ENCODE measurements around the gene TRMT1.

Gene TRMT1

DNA sequence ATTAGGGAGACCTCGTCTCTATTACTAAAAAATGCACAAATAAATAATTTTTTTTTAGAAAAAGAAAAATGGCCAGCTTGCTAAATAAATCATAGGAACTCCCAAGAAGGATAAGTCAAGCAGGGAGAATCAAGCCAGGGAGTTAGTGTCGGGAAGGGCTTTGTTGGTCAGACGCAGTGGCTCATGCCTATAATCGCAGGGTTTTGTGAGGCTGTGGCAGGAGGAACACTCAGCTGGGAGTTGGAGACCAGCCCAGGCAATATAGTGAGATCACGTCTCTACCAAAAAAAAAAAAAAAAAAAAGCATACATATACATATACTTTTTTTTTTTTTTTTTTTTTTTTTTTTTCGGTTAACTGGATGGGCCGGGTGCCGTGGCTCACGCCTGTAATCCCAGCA lies 10.5 kb upstream of the TRMT1 start:
- DNase-seq (ENCODE audit: low read depth in 2 of 2) = no peak

GRCh38 chr19:13122980-13123957 lies 6.7 kb upstream of the TRMT1 start:
- DNase-seq (ENCODE audit: low read depth in 2 of 2) = no peak

GRCh38 chr19:13122275-13122878 lies 5.8 kb upstream of the TRMT1 start:
- DNase-seq (ENCODE audit: low read depth in 2 of 2) = no peak

DNA sequence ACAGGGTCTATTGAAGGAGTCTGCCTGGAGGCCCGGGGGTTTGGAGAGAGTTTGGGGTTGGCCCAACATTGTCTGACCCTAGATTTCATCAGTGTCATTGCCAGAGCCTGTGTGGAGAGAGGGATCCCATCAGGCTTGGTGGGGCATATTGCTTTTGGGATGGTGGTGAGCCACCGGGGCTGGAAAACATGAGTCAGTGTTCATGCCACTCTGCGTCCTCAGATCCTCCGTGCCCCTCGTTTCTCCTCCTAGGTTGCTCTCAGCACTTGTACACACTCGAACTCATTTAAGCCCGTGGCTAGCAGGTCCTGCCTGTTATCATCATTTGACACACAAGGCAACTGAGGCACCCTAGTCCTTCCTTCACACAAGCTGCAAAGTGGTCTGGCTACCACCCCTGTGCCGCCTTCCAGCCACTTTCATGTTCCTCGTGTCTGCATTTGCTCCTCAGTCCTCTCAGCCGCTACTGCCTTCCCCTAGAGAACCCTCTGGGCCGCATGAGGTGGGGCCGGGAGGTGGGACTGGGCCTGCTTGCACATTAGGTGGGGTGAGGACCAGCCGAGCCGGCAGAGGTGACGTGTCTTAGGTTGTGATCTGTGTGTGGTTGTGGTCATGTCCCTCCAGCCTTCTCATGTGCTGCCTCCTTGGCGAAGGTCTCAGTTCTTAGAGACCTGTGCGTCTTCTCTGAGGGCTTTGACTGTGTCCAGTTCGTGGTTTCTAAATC lies 5.2 kb upstream of the TRMT1 start:
- DNase-seq (ENCODE audit: low read depth in 2 of 2) = no peak

- DNase-seq (ENCODE audit: low read depth in 2 of 2) = no peak
These were observed 4.3 kb upstream of the TRMT1 start for GRCh38 chr19:13120817-13121216.

- DNase-seq (ENCODE audit: low read depth in 2 of 2) = no peak
These were observed 3.5 kb upstream of the TRMT1 start for GRCh38 chr19:13120031-13120430.

DNA sequence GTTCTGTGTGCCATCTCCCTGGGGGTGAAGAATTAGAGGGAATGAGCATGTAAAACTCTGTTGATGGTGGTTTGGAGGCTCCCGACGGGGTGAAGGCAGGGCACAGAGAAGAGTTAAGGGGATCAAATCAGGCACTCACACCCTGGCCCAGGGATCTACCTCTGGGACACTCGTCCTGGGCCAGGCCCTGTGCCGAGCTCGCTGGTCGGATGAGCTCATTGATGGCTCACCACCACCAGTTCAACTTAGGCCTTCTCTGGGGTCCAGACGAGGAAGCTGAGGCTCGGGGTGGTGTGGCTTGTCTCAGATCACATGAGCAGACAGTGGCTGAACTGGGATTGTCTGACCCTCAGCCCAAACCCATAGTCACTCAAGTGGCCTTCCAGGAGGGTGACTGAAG lies 3.1 kb upstream of the TRMT1 start:
- no peak for DNase-seq (ENCODE audit: low read depth in 2 of 2)

DNA sequence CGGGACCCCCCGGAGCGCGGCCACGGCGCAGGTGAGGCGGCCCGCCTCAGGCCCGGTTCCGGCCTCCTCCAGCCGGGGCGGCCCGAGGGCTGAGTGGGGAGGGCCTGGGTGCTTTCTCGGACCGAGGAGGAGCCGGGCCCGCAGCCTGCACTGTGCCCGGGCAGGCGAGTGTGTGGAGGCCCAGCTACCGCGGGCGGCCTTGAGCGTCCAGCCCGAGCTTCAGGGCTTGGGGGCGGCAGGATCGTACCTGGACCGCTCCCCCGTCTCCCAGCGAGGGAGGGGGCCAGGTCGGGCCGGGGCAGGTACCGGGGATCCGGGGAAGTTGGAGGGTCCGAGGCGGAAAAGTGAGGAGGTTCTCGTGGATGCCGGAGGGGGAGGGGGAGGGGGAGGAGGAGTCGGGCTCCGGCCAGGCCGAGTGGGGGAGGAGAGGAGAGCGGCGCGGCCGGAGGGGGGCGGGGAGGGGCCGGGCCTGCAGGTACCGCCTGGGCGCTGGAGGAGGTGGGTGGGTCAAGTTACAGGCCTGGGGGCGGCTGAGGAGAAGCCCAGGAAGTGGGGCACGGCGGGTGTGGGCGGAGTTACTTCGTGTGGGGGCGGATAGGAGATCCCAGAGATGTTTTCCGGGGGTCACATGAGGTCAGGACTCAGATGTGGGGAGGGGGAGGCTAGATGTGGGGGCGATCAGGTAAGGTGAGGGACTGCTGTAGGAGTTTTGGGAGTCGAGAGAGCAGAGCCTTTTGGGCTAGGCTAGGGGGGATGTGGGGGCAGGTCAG lies 2.1 kb upstream of the TRMT1 start:
- DNase-seq (ENCODE audit: low read depth in 2 of 2) = no peak

GRCh38 chr19:13117772-13118423 lies 1.4 kb upstream of the TRMT1 start, which contains the start of gene NACC1:
Gene NACC1 (plus strand): TSS chr19:13118264. CDS start chr19:13135208, 16,944 bp downstream.
- DNase-seq (ENCODE audit: low read depth in 2 of 2) = peak; percentile 83 to 89

GRCh38 chr19:13117176-13117771 lies 734 bp upstream of the TRMT1 start:
- no peak for DNase-seq (ENCODE audit: low read depth in 2 of 2)

DNA sequence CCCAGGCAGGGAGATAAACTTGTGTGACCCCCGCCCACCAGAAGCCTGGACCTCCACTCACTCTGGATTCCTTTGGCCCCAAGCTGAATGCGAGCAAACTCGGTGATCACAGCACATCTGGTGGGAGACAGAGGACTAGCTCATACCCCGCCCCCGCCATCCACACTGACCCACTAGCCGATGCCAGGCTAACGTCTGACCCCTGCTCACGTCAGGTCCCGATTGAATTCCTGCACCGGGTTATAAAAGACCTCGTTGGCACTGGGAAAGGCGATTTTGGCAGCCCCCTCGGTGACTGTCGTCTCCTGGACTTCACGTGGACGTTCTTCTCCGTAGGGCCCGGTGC lies 631 bp downstream of the TRMT1 start:
- DNase-seq (ENCODE audit: low read depth in 2 of 2) = no peak

GRCh38 chr19:13112555-13112954 lies 4.0 kb downstream of the TRMT1 start:
- no peak for DNase-seq (ENCODE audit: low read depth in 2 of 2)

DNA sequence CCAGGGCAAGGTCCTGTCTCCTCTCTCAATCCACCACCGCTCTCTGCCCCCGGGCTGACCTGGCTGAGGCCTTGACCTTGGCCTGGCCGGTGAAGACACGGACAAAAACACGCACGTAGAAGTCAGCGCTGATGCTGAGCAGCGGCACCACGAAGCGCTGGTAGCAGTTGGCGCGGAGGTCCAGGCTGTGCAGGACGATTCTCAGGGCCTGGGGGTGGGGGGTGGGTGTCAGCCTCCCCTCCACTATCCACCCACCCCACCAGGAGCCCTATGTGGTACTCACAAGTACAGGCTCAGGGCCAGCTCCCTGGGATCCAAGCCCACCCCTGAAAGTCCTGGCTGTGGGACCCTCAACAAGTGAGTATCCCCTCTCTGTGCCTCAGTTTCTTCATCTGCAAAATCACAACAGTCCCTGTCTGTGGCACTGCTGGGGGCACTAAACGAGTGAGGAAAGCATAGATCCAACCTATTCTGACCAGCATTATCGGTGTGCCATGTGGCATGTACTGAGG lies 6.4 kb downstream of the TRMT1 start:
- DNase-seq (ENCODE audit: low read depth in 2 of 2) = no peak

DNA sequence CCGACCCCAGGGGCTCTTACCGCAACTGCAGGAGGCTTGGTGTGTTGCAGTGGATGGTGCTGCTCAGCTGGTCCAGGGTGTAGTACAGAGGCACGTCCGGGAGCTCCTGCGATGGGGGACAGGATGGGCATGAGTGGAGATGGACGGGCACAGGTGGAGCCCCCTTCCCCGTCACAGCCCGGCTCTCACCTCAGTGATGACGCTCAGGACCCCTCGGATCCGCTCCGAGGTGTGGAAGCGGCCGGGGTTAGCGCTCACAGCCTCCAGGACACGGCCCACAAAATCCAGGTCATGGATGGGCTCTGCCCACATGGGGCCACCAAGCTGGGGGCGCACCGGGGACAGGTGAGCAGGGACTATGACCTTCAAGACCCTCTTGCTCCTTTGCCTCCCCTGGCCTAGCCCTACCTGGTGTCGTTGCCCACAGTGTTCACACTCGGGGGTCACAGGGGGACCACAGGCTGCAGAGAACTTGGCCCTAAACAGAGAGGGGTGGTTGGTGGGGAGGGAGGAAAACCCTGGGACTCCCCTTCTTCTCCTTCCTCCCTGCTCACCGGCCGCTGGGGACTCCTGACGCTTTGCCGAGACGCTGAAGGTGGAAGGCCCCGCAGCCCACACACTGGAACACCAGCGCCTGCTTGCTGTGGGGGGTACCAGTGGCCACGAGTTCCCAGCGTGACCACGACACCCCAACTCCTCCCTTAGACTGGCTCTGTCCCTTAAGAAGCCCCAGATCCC lies 7.0 kb downstream of the TRMT1 start:
- no peak for DNase-seq (ENCODE audit: low read depth in 2 of 2)

DNA sequence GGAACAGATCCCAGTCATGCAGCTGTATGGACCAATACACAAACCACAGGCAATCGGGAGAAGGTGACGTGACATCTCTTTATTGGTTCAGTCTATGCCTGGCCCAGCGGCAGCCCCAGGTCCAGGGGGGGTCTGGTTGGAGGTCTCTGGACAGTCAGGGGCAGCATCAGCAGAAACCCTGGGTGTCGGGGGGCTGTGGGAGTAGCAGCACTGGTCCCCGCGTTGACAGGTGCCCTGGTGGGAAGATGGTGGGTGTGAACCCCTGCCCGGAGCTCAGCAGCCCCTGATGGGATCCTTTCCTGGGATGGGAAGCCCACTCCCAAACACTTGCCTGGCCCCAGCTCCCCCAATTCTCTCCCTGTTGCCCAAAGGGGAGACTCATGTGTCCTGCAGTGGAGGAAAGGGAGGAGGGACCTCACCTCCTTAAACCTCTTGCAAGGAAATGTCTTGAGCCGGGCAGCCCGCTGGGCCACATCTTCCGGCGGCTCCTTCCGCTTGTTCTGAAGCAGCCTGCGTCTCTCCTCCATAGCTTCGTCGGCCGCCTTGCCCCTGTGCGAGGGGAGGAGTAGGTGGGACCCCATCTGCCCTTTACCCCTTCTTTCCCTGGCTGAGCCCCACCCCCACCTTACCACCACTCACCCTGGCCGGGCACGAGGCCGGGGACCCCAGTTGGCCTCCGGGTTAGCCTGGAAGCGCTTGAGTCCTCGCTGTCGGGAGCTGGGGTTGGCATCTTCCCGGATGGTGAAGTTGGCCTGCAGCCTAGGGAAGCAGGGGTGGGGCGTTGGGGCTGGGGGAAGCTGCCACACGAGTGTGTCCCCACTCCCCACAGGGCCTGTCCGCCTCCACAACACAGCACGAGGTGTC lies 11.5 kb downstream of the TRMT1 start:
- DNase-seq (ENCODE audit: low read depth in 2 of 2) = no peak

DNA sequence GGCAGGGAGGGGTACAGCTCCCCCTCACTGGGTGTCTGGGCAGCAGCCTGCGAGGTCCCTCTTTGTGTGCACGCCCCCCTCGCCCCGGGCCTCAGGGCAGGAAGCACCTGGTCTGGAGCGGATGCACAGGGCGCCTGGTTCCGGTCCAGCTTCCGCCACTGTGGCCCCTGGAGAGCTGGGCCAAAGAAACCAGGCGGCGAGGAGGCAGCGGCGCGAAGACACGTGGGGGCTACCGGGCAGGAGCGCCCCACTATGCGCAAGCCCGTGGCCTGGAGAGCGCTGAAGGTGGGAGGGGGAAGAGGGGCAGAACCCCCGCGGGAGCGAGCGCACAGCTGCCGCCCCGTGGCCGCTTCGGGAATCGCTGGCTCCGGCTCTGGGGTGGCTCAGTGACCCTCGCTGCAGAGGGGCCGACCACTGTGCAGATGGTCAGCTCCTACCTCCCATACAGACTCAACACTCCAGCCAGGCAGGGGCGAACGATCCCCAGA lies 12.1 kb downstream of the TRMT1 start:
- DNase-seq (ENCODE audit: low read depth in 2 of 2) = peak; percentile 40 to 66

DNA sequence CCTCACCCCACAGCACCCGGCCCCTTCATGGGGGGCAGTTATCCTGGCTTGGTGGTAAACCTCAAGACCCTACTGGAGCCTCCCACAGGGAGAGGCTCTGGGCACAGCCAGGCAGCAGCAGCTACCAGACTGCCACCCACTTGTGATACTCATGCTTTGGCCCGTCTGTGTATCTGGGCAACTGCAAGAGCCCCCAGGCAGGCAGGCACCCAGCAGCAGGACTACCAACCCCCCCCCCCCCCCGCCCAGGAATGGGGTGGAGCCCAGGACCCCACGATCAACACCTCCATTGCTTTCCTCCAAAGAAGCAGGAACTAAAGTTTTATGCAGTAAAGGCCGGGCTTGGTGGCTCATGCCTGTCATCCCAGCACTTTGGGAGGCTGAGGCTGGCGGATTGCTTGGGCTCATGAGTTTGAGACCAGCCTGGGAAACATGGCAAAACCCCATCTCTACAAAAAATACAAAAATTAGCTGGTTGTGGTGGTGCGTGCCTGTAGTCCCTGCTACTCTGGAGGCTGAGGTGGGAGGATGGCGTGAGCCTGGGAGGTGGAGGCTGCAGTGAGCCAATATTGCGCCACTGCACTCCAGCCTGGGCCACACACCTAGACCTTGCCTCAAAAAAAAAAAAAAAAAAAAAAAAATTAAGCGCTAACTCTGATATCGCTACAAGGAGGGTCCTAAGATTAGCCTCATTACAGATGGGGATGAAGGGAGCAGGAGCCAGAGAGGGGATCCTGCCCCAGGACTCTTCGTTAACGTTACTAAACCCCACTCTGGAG lies 12.8 kb downstream of the TRMT1 start:
- no peak for DNase-seq (ENCODE audit: low read depth in 2 of 2)
